ENCODE results near the gene BSND.
"Not testable (repeated sequence)": the region's sequence is repeated elsewhere in the genome, so short reads cannot be mapped to it uniquely, and the experiment has no call there.

BSND gene

DNA sequence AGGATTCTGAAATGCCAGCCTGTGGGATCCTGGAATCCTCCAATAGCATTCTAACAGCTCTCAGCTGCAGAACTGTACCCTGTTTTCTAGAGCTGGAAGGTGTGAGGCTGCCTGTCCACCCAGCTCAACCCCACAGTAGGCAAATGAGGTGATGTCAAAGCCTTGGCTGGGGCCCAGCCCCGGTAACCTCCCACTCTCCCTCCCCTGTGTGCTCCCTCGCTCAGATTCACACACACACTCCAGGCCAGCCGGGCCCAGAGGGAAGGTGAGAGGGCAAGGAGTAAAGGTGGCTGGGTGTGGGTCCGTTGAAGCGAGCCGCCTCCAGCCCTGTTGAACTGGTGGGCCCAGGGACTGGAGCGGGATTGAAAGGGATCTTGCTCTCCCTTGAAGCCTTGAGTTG lies at the start of gene BSND:
TSS of gene BSND (plus strand) at position 257 of the 400 bp plus-strand sequence. CDS start 254 bp downstream, outside the sequence.
- in situ Hi-C loops (cut with MboI; ENCODE audit: low sequenced_read_pairs) = loop anchor here (5.0 kb wide), 1 partner anchor 46 kb away; no protein-coding TSS in a partner anchor

DNA sequence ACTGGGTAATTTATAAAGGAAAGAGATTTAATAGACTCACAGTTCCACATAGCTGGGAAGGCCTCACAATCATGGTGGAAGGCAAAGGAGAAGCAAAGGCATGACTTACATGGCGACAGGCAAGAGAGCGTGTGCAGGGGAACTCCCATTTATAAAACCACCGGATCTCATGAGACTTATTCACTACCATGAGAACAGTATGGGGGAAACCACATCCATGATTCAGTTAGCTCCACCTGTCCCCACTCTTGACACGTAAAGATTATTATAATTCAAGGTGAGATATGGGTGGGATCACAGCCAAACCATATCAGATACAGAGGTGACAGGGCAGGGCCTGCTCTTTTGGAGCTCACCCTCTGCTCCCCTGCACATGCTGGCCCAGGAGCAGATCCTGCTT lies 49.7 kb upstream of the BSND start:
- in situ Hi-C loops (cut with MboI; ENCODE audit: low sequenced_read_pairs) = no loop called here

DNA sequence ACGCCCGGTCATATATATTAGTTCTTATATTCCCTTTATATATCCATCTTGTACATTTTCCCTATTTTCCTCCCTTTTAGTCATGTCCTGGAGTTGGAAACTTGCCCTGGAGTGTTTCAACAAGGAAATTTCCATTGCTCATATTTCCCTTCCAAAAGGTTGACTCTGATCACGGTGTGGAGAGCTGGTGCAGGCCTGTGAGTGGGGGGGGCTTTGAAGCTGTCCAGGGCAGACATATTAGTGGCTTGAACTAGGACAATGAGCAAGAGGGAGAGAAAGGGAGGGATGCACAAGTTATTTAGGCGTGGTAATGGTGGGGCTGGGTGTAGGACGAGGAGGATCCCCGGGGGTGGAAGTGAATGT lies 48.7 kb upstream of the BSND start:
- in situ Hi-C loops (cut with MboI; ENCODE audit: low sequenced_read_pairs) = loop anchor here (5.0 kb wide), 1 partner anchor 47 kb away; the partner anchor contains the start of gene BSND

DNA sequence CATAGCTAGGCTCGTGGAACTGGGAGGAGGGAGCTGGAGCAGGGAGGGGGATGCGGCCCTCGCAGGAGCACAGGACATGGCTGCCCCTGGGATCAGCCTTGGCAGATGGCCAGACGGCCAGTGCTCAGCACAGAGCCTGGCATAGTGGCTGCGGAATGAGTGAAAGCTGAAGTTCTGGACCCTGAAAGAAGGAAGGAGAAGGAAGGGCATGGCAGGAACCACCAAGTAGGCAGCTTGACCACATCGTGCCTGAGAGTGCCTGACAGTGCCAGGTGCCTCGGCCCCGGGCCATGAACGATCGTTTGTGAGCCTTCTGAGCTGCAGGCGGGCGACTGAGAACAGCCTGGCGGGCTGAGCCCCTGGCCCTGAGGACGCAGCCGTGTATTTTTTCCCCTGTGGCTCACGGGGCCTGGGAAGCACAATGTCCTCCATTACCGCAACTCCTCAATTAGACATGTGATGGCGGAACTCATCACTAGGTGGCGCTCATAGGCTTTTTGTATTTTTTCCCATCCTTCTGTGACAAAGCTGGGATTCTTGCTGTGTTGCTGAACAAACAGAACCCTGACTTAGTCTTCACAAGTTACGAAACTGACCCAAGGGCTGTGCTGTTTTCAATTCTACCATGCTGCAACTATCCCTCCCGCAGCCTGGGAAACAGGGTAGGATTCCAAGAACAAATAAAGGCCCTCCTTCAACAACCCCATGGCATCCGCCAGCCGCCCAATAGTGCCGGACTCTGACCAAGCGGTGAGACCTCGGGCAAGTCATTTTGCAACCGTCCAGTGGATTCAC lies 48.2 kb upstream of the BSND start:
- in situ Hi-C loops (cut with MboI; ENCODE audit: low sequenced_read_pairs) = loop anchor here (5.0 kb wide), 1 partner anchor 47 kb away; the partner anchor contains the start of gene BSND

DNA sequence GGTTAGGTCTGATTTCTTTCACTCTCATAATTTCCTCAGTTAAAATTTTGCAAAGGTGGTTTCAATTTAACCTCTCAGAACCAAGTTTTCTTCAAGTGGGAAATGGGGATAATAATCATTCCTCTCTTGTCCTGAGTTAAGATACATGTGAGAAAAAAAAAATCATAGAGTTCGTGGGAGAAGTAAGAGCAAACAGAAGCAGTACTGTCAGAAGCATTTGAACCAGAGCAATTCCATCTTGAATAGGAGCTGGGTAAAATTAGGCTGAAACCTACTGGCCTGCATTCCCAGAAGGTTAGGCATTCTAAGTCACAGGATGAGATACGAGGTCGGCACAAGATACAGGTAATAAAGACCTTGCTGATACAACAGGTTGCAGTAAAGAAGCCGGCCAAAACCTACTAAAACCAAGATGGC lies 46.9 kb upstream of the BSND start:
- in situ Hi-C loops (cut with MboI; ENCODE audit: low sequenced_read_pairs) = loop anchor here (5.0 kb wide), 1 partner anchor 45 kb away; the partner anchor contains the start of gene BSND

DNA sequence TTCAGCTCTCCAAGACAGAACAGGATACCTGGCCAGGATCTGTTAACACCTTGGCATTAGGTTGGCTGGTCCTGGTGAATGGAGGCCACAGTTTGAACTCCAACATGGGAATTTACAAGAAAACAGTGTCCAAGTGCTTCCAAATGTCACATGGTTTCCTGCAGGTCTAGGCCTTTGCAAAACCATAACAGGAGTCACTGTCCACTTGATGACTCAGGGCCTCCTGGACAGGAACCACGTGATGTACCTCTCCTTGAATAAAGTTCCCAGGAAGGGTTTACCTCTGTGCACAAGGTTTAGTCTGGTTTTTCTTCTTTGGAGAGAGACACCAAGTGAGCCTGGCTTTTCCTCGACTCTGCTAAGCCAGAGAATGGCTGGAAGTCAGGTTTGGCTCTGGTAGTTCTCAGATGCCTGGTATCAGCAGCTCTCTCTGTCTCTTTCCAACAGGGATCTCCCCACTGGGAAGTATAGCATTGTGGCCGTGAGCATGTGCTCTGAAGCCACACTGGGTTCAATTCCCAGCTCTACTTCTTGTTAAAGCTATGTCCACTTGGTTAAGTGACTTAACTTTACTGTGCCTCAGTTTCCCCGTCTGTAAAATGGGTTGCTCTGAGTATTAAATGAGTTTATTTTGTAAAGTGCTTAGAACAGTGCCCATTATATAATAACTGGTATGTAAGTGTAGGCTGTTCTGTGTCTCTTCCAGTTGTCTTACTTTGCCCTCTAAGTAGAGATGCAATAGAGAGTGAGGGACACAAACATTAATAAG lies 45.6 kb upstream of the BSND start:
- in situ Hi-C loops (cut with MboI; ENCODE audit: low sequenced_read_pairs) = loop anchor here (5.0 kb wide), 1 partner anchor 44 kb away; the partner anchor contains the start of gene BSND

DNA sequence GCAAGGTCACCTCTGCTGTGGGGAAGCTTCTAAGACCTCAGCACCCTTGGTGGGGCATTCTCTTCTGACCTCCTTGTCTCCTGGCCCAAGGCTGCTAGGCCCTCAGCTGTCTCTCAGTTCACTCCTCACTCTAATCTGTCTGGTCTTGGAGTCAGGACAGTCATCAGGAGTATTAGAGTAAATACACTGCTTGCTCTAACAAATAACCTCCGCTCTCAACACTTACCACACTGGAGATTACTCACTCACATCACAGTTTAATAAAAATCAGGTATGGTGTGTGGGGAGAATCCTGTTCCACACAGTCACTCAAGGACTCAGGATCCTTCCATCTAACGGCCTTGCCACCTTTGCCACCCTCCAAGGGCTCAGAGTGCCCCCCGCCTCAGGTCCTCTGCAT lies 44.9 kb upstream of the BSND start:
- in situ Hi-C loops (cut with MboI; ENCODE audit: low sequenced_read_pairs) = loop anchor here (5.0 kb wide), 1 partner anchor 43 kb away; the partner anchor contains the start of gene BSND

DNA sequence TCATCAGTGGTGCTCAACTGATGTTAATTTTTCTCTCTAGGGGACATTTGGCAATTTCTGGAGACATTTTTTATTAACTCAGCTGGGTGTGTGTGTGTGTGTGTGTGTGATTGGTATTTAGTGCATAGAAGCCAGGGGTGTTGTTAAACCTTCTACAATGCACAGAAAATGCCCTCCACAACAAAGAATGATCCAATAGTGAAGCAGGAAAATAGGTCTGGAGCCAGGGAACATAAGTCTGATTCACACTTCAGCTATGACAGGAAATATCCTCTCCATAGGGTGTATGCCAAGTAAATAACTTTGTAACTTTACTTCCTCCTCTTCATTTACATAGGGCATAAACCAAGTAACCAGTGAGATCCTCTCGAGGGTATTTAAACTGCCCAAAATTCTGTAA lies 43.4 kb upstream of the BSND start:
- in situ Hi-C loops (cut with MboI; ENCODE audit: low sequenced_read_pairs) = no loop called here

DNA sequence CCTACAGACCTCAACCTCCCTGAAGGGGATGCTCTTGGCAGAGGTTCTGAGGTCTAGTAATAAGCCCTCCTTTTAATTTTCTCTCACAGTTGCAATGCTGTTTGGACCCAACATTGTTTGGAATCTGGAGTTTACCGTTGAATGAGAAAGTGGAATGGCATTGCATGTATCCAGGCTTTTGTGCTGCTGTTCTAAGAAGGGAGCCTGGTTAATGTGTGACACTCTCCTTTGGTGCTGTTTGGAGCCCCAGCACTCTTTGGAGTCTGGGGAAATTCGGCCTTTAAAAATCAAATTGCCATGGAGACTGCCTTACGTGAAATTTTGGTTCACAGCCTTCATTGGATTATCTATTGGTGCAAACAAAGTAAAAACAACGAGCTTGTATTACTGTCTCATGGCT lies 42.0 kb upstream of the BSND start:
- in situ Hi-C loops (cut with MboI; ENCODE audit: low sequenced_read_pairs) = no loop called here

DNA sequence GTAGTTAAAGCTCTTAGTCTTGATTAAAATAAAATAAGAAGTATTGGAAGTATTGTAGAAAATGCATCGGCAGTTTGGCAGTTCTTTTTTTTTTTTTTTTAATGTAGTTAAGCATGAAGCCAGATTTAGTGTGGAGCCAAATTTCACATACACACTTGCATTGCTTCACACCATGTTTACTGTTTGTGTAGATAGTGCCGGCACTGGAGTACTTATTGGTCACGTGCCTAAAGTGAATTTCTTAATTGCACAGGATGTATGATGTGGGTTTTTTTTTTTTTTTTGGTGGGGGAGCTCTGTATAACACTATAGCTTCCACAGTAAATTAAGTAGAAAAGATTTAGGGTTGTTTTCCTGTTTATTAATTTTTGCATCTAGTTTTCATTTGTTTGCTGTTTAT lies 39.5 kb upstream of the BSND start:
- in situ Hi-C loops (cut with MboI; ENCODE audit: low sequenced_read_pairs) = no loop called here

DNA sequence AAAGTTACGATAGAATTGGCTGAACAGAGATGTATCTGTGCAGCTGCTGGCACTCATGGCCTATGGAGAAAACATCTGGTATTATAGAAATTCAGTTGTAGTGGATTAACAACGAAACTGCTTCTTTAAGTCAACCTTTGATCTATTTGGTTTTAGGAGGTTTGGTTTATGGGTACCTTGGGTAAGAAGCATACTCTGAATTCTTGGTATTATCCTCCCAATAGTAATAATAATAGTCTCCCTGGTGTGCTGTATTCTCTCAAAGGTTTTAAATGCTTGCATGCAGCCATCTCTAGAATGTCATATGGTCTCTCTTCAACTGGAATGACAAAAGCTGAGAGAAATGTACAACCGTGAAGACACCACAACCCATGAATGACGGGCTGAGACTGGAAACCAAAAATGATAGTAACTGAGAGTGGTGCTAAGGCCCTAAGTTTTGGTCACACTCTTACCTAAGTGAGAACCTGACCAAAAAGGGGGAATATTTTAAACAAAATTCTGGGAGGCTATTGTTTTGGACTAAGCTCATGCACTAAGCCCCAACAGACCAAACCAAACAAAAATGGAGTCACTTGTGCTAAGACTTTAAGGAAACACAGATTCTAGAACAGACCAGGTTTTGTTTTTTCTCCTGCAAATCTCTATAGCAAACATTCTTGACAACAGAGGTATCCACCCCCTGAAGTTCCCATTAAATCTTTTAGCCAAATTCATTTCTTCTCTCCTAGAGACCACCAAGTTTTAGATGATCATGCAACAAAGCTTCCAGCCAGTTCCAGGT lies 35.9 kb upstream of the BSND start:
- in situ Hi-C loops (cut with MboI; ENCODE audit: low sequenced_read_pairs) = no loop called here

DNA sequence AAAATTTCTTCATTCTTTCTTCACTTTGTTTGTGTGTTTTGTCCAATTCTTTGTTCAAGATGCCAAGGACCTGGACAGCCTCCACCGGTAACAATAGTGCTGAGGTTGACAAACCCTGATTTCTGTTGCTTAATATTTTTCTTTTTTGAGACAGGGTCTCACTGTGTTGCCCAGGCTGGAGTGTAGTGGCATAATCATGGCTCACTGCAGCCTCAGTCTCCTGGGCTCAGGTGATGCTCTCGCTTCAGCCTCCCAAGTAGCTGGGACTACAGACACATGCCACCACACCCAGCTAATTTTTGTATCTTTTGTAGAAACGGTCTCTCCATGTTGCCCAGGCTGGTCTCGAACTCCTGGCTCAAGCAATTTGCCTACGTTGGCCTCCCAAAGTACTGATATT lies 34.9 kb upstream of the BSND start:
- in situ Hi-C loops (cut with MboI; ENCODE audit: low sequenced_read_pairs) = not testable (repeated sequence)

DNA sequence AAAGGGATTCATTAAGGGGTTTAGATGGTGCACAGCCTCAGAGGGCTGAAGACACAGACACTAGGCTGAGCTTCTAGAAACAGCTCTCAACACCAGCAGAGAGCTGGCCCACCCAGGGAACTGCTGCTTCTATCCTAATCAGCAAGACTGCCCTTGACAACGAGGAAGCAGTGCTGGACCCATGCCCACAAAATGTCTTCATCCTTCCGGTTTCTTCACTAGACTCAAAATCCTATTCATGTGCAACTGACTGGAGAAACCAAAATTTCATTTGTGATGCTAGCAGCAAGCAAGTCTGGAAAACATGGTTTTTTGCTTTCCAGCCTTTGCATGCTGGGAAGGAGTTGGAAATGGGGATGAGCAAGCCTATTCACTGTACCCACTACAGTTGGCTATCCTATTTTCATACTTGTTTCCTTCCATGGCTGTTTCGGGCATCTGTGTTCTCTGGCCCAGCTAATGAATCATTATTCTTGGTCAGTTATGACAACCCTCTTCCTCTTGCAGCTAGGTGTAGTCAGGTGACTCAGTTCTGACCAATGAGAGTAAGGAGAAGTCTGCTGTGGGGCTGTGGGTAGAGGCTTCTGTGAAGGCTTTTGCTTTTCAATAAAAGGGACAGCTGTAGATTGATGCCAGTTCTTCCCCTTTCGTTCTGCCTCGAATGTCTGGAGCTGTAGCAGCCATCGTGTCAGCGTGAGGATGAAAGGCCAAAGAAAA lies 33.0 kb upstream of the BSND start:
- in situ Hi-C loops (cut with MboI; ENCODE audit: low sequenced_read_pairs) = no loop called here

DNA sequence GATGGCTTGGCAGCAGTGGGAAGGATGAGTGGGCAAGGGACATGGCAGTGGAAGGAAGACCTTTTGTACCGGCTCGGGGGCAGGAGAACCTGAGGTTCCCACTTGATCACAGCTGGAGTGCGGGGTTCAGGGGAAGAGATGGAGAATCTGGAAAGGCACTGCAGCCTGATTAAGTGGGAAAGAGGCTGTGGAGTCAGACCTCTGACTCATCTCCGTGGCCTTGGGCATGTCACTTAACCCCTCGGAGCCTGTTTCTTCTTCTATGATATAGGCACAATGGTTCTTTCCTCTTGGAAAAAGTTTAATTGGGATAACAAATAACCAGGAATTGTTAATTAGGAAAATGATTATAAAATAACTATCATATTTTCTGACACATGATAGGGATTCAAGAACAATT lies 31.4 kb upstream of the BSND start:
- in situ Hi-C loops (cut with MboI; ENCODE audit: low sequenced_read_pairs) = no loop called here

DNA sequence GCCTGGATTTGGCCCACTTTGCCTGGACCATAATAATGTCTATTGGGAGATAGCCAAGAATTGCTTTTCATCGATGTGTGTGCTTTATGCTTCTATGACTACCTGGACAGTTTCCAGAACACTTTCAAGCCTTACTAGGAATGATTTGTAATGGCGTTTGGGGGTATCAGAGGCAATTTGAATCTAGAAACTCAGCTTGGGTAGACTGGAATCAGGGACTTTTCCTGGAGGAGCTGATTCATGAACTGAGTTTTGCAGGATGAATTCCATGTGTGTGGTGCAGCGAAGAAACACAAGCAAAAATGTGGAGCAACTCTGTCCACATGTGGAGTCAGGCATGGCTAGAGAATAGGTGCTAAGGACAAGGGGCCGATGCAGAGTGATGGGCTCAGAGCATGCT lies 30.2 kb upstream of the BSND start:
- in situ Hi-C loops (cut with MboI; ENCODE audit: low sequenced_read_pairs) = no loop called here

DNA sequence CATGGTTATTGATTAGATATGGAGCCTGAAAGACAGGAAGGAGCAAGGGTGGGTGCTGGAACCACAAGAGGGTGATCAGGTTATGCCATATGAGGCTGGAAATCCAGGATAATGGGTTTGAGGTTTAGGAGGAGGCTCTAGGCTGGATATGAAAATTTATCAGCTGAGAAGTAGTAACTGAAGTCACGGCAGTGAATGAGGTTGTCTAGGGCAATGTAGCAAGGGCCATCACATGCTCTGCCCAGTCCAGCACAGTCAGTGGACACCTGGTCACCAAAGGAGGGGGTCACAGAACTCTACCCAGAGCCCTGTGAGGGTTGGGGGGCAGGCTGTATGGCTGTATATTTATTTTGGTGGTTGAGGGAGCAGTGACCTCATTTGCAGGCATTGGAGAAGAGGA lies 28.9 kb upstream of the BSND start:
- in situ Hi-C loops (cut with MboI; ENCODE audit: low sequenced_read_pairs) = no loop called here

DNA sequence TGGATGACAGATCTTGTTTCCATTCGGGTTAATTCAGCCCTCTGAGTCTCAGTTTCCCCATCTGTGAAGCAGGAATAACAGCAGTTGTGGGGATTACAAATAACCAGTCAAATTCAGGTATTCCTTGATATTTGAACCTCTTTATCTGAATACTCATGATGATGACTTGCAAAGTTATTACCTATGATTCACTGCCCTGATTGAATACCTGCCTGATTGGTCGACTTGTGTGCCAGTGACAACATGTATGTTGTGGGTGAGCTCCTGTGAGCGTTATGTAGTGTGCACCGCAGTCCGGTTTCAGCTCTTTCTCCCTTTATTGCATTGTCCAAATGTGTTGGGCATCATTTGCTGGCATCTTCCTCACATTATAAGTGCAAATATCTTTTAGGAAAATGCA lies 27.8 kb upstream of the BSND start:
- in situ Hi-C loops (cut with MboI; ENCODE audit: low sequenced_read_pairs) = no loop called here

DNA sequence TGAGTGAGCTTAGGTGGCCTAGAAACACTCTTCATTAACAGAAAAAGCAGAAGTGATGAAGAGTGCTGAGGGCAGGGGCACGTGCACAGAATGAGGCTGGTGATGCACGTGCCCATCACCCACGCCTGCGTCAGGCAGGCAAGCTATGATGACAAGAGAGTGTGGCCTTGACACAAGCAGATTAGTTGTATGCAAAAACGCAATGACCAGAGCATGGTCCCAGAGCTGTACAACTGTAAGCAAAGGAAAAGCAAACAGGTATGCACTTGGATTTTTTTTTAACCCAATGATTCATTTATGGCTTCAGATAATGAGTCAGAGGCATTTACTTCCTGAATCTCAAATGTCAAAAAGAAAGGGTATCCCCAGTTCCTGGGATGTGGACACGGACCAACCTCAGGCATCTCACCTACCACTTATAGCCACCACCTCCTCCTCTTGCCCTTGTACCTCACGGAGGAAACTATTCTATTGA lies 27.4 kb upstream of the BSND start:
- in situ Hi-C loops (cut with MboI; ENCODE audit: low sequenced_read_pairs) = no loop called here

DNA sequence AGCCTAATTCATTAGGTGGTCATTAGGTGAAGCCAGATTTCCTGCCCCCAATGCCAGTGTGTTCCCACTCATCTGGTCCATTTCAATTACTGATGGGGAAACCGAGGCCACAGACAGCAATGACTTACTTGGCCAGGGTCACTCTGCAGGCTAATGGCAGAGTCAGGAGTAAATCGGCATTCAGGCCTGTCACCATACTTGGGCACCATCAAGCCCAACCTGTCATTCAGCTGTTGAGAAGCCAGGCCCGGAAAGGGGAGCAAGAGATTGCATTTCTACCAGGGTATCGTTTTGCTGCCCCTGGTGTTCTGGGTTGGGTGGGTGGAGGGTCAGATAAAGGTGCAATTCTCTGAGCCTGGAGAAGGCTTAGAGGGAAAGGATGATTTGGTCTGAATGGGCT lies 26.3 kb upstream of the BSND start:
- in situ Hi-C loops (cut with MboI; ENCODE audit: low sequenced_read_pairs) = no loop called here

DNA sequence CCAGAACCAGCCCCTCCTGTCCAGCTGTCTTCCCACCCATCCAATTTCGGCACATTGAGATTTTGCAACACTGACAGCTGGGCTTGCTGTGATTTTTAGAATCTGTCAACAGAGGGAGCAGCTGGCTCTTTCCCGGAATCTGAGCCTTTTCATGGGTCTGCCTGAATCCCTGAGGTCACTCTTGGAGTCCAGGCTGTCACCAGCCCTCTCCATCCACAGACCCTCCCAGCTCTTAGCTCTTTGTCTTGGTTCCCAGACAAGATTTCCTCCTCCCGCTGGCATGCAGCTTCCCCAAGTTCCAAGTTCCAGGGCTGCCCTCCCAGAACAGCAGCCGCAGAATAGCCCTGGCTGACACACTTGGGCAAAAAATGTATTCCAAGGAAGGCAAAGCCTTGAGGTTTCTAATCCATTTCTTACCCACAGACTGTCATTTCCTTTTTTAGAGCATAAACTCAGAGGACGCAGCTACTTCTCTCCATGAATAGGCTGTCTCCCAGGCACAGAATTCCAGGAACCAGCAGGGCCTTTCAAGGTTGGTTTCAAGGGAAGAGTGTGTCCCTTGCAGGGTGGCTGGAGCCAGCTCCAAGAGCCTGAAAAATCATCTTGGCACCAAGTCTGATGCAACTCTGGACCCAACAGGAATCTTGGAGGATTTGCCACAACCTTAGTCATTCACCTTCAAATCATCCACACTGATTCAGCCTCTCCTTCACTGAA lies 25.4 kb upstream of the BSND start:
- in situ Hi-C loops (cut with MboI; ENCODE audit: low sequenced_read_pairs) = no loop called here
